ENCODE data around the gene SRSF3.

DNA sequence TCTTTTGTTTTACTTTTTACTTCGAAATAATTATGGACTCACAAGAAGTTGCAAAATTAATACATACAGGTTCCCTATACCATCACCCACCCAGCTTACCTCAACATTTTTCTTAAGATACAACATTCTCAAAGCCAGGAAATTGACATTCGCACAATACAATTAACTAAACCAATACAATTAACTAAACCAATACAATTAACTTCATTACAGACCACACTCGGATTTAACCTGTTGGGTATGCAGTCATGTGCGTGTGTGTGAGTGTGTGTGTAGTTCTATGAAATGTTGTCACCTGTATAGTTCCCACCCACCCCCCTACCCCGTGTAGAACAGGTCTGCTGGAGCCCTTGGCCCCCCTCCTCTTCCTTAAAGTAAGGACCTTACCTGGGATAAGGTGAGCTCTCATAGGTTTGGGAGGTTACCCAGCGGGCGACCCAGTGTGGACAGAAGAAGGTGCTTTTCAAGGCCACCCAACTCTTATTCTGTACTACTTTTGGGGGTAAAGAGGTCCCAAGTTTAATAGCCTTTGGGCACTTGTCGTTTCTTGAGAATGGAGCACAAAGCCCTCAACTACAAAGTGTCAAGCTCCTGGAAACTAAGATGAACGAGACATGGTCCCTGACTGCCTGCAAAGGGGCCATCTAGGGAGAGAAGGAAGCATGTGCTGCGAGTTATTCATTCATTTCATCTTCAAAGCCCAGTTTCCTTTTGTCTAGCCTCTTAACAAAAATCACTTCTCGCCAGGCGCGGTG lies 46.3 kb upstream of the SRSF3 start:
- TF ChIP-seq, protein P1, sequence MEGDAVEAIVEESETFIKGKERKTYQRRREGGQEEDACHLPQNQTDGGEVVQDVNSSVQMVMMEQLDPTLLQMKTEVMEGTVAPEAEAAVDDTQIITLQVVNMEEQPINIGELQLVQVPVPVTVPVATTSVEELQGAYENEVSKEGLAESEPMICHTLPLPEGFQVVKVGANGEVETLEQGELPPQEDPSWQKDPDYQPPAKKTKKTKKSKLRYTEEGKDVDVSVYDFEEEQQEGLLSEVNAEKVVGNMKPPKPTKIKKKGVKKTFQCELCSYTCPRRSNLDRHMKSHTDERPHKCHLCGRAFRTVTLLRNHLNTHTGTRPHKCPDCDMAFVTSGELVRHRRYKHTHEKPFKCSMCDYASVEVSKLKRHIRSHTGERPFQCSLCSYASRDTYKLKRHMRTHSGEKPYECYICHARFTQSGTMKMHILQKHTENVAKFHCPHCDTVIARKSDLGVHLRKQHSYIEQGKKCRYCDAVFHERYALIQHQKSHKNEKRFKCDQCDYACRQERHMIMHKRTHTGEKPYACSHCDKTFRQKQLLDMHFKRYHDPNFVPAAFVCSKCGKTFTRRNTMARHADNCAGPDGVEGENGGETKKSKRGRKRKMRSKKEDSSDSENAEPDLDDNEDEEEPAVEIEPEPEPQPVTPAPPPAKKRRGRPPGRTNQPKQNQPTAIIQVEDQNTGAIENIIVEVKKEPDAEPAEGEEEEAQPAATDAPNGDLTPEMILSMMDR (IDR thresholded peaks at IDR 0.05), result no peak
- TF ChIP-seq POLR2A (IDR thresholded peaks at IDR 0.05) (no peak), POLR2AphosphoS5 (IDR thresholded peaks at IDR 0.05) (no peak)

Data from breast epithelium (tissue), 3 donors.